IMR-90 (cell line): Measurements from ENCODE around the gene OTOG. TPM values are rescaled to one million over a fixed set of nuclear protein-coding genes. Genes with fewer than 3 reads are reported as not detected.

ENCODE experiments used
- ATAC-seq: fragments of 200-7000 bp; cut with Tn5 transposase; 2 replicates; pipeline ENCODE4 v1.9.1; 2020; ENCODE audit warnings: low read depth, mild to moderate bottlenecking, moderate library complexity
- BruUV-seq: library from RNA; stranded (reverse); fragments of 400-500 nt; replicated peaks from 2 replicates; lab custom pipeline; 2021; lab: Mats Ljungman, UMichigan
- CTCF ChIA-PET: fragments of 300-600 bp; formaldehyde crosslinking; extraction: SDS; loops from one replicate; lab custom pipeline; 2021; ENCODE audit warnings: antibody characterized with exemption; lab: Yijun Ruan, JAX
- POLR2A ChIA-PET: fragments of 300-600 bp; sonication (Branson Sonifier 250); formaldehyde crosslinking; loops from one replicate; lab custom pipeline; 2022; ENCODE audit warnings: antibody characterized with exemption; ENCODE audit not compliant: unreplicated experiment; lab: Charles Lee
- DNase-seq: peaks from one replicate; pipeline ENCODE4 v3.0.0; 2013
- H2AFZ ChIP-seq: replicated peaks from 2 replicates; pipeline ENCODE3; 2013; ENCODE audit warnings: low read length, mild to moderate bottlenecking; ENCODE audit not compliant: poor library complexity
- H2AK5ac ChIP-seq: 2 replicates; pipeline ENCODE4 v1.6.1; 2013; ENCODE audit warnings: low read depth, low read length, inconsistent platforms
- H2AK9ac ChIP-seq: replicated peaks from 2 replicates; pipeline ENCODE3; 2013; ENCODE audit warnings: mild to moderate bottlenecking, low read depth, low read length, moderate library complexity; ENCODE audit not compliant: poor library complexity
- H2BK120ac ChIP-seq: 2 replicates; pipeline ENCODE4 v1.6.1; 2013; ENCODE audit warnings: low read depth, low read length, inconsistent platforms
- H2BK15ac ChIP-seq: 3 replicates; pipeline ENCODE4 v1.6.1; 2013; ENCODE audit warnings: low read depth, low read length, inconsistent platforms
- H2BK20ac ChIP-seq: 2 replicates; pipeline ENCODE4 v1.6.1; 2013; ENCODE audit warnings: low read depth, mild to moderate bottlenecking, inconsistent platforms, low read length, moderate library complexity
- H2BK5ac ChIP-seq: 2 replicates; pipeline ENCODE4 v1.6.1; 2013; ENCODE audit warnings: mild to moderate bottlenecking, low read depth, low read length, inconsistent platforms; ENCODE audit not compliant: poor library complexity, severe bottlenecking
- H3K14ac ChIP-seq: replicated peaks from 2 replicates; pipeline ENCODE4 v1.6.1; 2013; ENCODE audit warnings: low read depth, low read length, inconsistent platforms
- H3K18ac ChIP-seq: 2 replicates; pipeline ENCODE4 v1.6.1; 2013; ENCODE audit warnings: low read depth, low read length, control low read depth
- H3K23ac ChIP-seq: 2 replicates; pipeline ENCODE4 v1.6.1; 2013; ENCODE audit warnings: low read depth, low read length, inconsistent platforms
- H3K27ac ChIP-seq: 2 replicates; pipeline ENCODE4 v1.5.1; 2013; ENCODE audit warnings: mild to moderate bottlenecking, control low read depth, low read length; ENCODE audit not compliant: insufficient read depth
- H3K27me3 ChIP-seq: 2 replicates; pipeline ENCODE4 v1.6.1; 2013; ENCODE audit warnings: low read length; ENCODE audit not compliant: control insufficient read depth, insufficient read depth
- H3K36me3 ChIP-seq: 2 replicates; pipeline ENCODE4 v1.6.1; 2013; ENCODE audit warnings: low read length, mixed read lengths; ENCODE audit not compliant: control insufficient read depth, insufficient read depth
- H3K4ac ChIP-seq: 2 replicates; pipeline ENCODE4 v1.6.1; 2013; ENCODE audit warnings: low read depth, low read length, inconsistent platforms
- H3K4me1 ChIP-seq: 2 replicates; pipeline ENCODE4 v1.6.1; 2013; ENCODE audit warnings: low read length, mixed read lengths; ENCODE audit not compliant: control insufficient read depth, insufficient read depth
- H3K4me2 ChIP-seq: 2 replicates; pipeline ENCODE4 v1.6.1; 2013; ENCODE audit warnings: low read depth, mild to moderate bottlenecking, control low read depth, low read length, moderate library complexity
- H3K4me3 ChIP-seq: 2 replicates; pipeline ENCODE4 v1.5.1; 2013; ENCODE audit warnings: low read depth, mild to moderate bottlenecking, control low read depth, low read length, moderate library complexity; ENCODE audit not compliant: insufficient read depth
- H3K56ac ChIP-seq: 2 replicates; pipeline ENCODE4 v1.6.1; 2013; ENCODE audit warnings: low read length, inconsistent platforms; ENCODE audit not compliant: insufficient read depth; ENCODE audit errors: extremely low read depth
- H3K79me1 ChIP-seq, 2 experiments: 2 replicates each; pipeline ENCODE4 v1.6.1; 2013; ENCODE audit warnings: low read length in 2 of 2, inconsistent platforms in 1 of 2, low read depth in 1 of 2
- H3K9ac ChIP-seq: 2 replicates; pipeline ENCODE4 v1.6.1; 2013; ENCODE audit warnings: low read depth, low read length, control low read depth
- H3K9me1 ChIP-seq: 2 replicates; pipeline ENCODE4 v1.6.1; 2013; ENCODE audit warnings: low read length, inconsistent platforms; ENCODE audit not compliant: insufficient read depth
- H3K9me3 ChIP-seq: 2 replicates; pipeline ENCODE4 v1.6.1; 2013; ENCODE audit warnings: low read length; ENCODE audit not compliant: control insufficient read depth, insufficient read depth
- H4K20me1 ChIP-seq: 2 replicates; pipeline ENCODE4 v1.6.1; 2013; ENCODE audit warnings: low read length, inconsistent platforms; ENCODE audit not compliant: insufficient read depth
- H4K5ac ChIP-seq: 2 replicates; pipeline ENCODE4 v1.6.1; 2013; ENCODE audit warnings: mild to moderate bottlenecking, low read depth, low read length, control low read depth
- H4K8ac ChIP-seq, 2 experiments: 2 replicates each; pipeline ENCODE4 v1.6.1; 2013; ENCODE audit warnings: low read depth in 2 of 2, low read length in 2 of 2, control low read depth in 1 of 2, inconsistent platforms in 1 of 2
- H4K91ac ChIP-seq: 2 replicates; pipeline ENCODE4 v1.6.1; 2013; ENCODE audit warnings: low read depth, low read length, inconsistent platforms; ENCODE audit not compliant: insufficient read depth
- BHLHE40 ChIP-seq: fragments of 150-350 bp; IDR thresholded peaks from 2 replicates; pipeline ENCODE4 v1.6.1; 2016; ENCODE audit warnings: mild to moderate bottlenecking, low read depth, low read length
- CEBPB ChIP-seq: IDR thresholded peaks from 2 replicates; pipeline ENCODE4 v1.6.1; 2012; ENCODE audit warnings: low read depth, low read length, improper control_type of control experiment
- CHD1 ChIP-seq: IDR thresholded peaks from 2 replicates; pipeline ENCODE4 v1.6.1; 2012; ENCODE audit warnings: low read depth, low read length, improper control_type of control experiment
- ELK1 ChIP-seq: fragments of 150-350 bp; IDR thresholded peaks from 2 replicates; pipeline ENCODE4 v1.6.1; 2016; ENCODE audit warnings: low read depth, mild to moderate bottlenecking, low read length, moderate library complexity, borderline replicate concordance
- FOS ChIP-seq: fragments of 150-350 bp; IDR thresholded peaks from 2 replicates; pipeline ENCODE4 v1.6.1; 2016; ENCODE audit warnings: low read depth, low read length
- MAFK ChIP-seq: IDR thresholded peaks from 2 replicates; pipeline ENCODE4 v1.6.1; 2012; ENCODE audit warnings: low read depth, low read length, improper control_type of control experiment
- MAZ ChIP-seq: IDR thresholded peaks from 2 replicates; pipeline ENCODE4 v1.6.1; 2012; ENCODE audit warnings: low read depth, mild to moderate bottlenecking, low read length, improper control_type of control experiment, moderate library complexity, borderline replicate concordance
- NFE2L2 ChIP-seq: fragments of 150-350 bp; IDR thresholded peaks from 2 replicates; pipeline ENCODE4 v1.6.1; 2016; ENCODE audit warnings: low read depth, mild to moderate bottlenecking, low read length
- POLR2A ChIP-seq: IDR thresholded peaks from 2 replicates; pipeline ENCODE4 v1.6.1; 2012; ENCODE audit warnings: mild to moderate bottlenecking, low read depth, low read length
- RCOR1 ChIP-seq: IDR thresholded peaks from 2 replicates; pipeline ENCODE4 v1.6.1; 2012; ENCODE audit warnings: mild to moderate bottlenecking, low read length, improper control_type of control experiment; ENCODE audit not compliant: insufficient replicate concordance
- SMC3 ChIP-seq: fragments of 150-350 bp; IDR thresholded peaks from 2 replicates; pipeline ENCODE4 v1.6.1; 2016; ENCODE audit warnings: low read depth, mild to moderate bottlenecking, antibody characterized with exemption, low read length, moderate library complexity
- WGBS, 2 experiments: methylation state at CpG; one replicate each; pipeline versions ENCODE4 v1.1.5 to v1.1.7; 2013; ENCODE audit warnings: missing lambda C conversion rate in 2 of 2; ENCODE audit not compliant: insufficient read length in 1 of 2; ENCODE audit errors: extremely low coverage in 2 of 2; 5-methylcytosine and 5-hydroxymethylcytosine counted together
- dilution Hi-C: fragments of 300-500 bp; cut with HindIII; formaldehyde crosslinking; loops from one replicate; pipeline ENCODE4 v1.14.3; 2018; ENCODE audit warnings: low sequenced_read_pairs; ENCODE audit not compliant: unreplicated experiment
- in situ Hi-C: fragments of 300-500 bp; cut with MboI; formaldehyde crosslinking; loops from 3 replicates; pipeline ENCODE4 v1.14.3; 2019; ENCODE audit warnings: low sequenced_read_pairs, inconsistent platforms, mixed read lengths
- intact Hi-C: fragments of 100-400 bp; cut with micrococcal nuclease; formaldehyde crosslinking; loops from 2 replicates; pipeline ENCODE4 v1.10.0; 2022
- polyA plus RNA-seq, 3 experiments: library from polyadenylated mRNA; depleted of rRNA; stranded (reverse); fragments of >200 nt; gene quantifications; 2 replicates each; pipeline ENCODE4 v1.2.3, GENCODE V29; 2012; ENCODE audit warnings: low replicate concordance in 1 of 3
- total RNA-seq: library from RNA; depleted of rRNA; stranded (reverse); fragments of >200 nt; gene quantifications from 2 replicates; pipeline ENCODE4 v1.2.3, GENCODE V29; 2012
- TF ChIP-seq, protein P1 (sequence below): conservative IDR thresholded peaks from 2 replicates; pipeline ENCODE4 v1.5.1; 2012; ENCODE audit warnings: mild to moderate bottlenecking, low read depth, low read length, improper control_type of control experiment

OTOG gene
- total and polyA plus RNA-seq, 2 of the 4 experiments (the other 2 are of a cell fraction), result not detected

GRCh38 chr11:17601256-17601671 lies 54.2 kb downstream of the OTOG start:
- intact Hi-C loops, result no loop called here
- WGBS, 2 experiments, result 30% methylated on average over 3 of the region's 7 CpGs; no CpG with 5 or more reads in 1 of the 2 experiments
- Histone ChIP-seq H3K14ac (no peak overlapping the region), H3K4me2 (no peak overlapping the region), H2BK20ac (no peak overlapping the region), H2AFZ (no peak overlapping the region), H3K79me1 (no peaks in the 10 kb centered on the region), H3K27ac (no peak overlapping the region), H3K18ac (no peak overlapping the region), H4K91ac (no peak overlapping the region), H3K56ac (no peak overlapping the region), H2AK5ac (no peak overlapping the region), H3K27me3 (peaks cover 7% of the 10 kb centered on the region; the same call in 1 of the 2 replicates), H4K20me1 (no peaks in the 10 kb centered on the region), H2BK15ac (no peak overlapping the region), H2BK5ac (no peak overlapping the region), H3K36me3 (no peaks in the 10 kb centered on the region), H3K4me1 (no peaks in the 10 kb centered on the region), H3K23ac (no peak overlapping the region), H2BK120ac (no peak overlapping the region), H3K9me1 (no peaks in the 10 kb centered on the region), H4K5ac (no peak overlapping the region), H2AK9ac (no peak overlapping the region), H3K4ac (no peak overlapping the region), H4K8ac (no peak overlapping the region), H3K4me3 (no peak overlapping the region), H3K9ac (no peak overlapping the region), H3K9me3 (no peaks in the 10 kb centered on the region)
- ChIA-PET CTCF (no interaction called here), POLR2A (no interaction called here)
- no TSS peak for BruUV-seq
- TF ChIP-seq FOS (no peak), MAZ (no peak), RCOR1 (no peak), BHLHE40 (no peak), ELK1 (no peak), NFE2L2 (no peak), CHD1 (no peak), SMC3 (no peak), CEBPB (no peak), MAFK (no peak), POLR2A (no peak)
- TF ChIP-seq, protein P1, sequence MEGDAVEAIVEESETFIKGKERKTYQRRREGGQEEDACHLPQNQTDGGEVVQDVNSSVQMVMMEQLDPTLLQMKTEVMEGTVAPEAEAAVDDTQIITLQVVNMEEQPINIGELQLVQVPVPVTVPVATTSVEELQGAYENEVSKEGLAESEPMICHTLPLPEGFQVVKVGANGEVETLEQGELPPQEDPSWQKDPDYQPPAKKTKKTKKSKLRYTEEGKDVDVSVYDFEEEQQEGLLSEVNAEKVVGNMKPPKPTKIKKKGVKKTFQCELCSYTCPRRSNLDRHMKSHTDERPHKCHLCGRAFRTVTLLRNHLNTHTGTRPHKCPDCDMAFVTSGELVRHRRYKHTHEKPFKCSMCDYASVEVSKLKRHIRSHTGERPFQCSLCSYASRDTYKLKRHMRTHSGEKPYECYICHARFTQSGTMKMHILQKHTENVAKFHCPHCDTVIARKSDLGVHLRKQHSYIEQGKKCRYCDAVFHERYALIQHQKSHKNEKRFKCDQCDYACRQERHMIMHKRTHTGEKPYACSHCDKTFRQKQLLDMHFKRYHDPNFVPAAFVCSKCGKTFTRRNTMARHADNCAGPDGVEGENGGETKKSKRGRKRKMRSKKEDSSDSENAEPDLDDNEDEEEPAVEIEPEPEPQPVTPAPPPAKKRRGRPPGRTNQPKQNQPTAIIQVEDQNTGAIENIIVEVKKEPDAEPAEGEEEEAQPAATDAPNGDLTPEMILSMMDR, result no peak
- DNase-seq, result no peak
- dilution Hi-C loops, result no loop called here
- in situ Hi-C loops, result no loop called here
- ATAC-seq, result no peak
